SU-DHL-6 (cell line): ENCODE results near the gene ANKRD18B.
"Not testable (repeated sequence)": the region's sequence is repeated elsewhere in the genome, so short reads cannot be mapped to it uniquely, and the experiment has no call there.

ENCODE experiments used
- H2AFZ ChIP-seq: fragments of 200-600 bp; sonication (generic); 2 replicates; pipeline ENCODE4 v1.6.1; 2014; ENCODE audit warnings: low read depth, mild to moderate bottlenecking, moderate library complexity, mixed read lengths, antibody characterized with exemption, low read length; ENCODE audit not compliant: severe bottlenecking
- H3F3A ChIP-seq: fragments of 200-600 bp; shearing (Covaris generic); 2 replicates; pipeline ENCODE4 v1.6.0; 2016; ENCODE audit warnings: antibody characterized with exemption, mild to moderate bottlenecking; ENCODE audit not compliant: insufficient read depth
- H3K27ac ChIP-seq: fragments of 200-600 bp; sonication (generic); 2 replicates; pipeline ENCODE4 v1.5.1; 2016; ENCODE audit warnings: low read depth, mild to moderate bottlenecking, low read length, moderate library complexity, mixed read lengths
- H3K27me3 ChIP-seq: fragments of 200-600 bp; sonication (generic), shearing (Covaris generic); 2 replicates; pipeline ENCODE4 v1.6.0; 2014; ENCODE audit warnings: mild to moderate bottlenecking, low read length
- H3K36me3 ChIP-seq: fragments of 200-600 bp; sonication (generic); 2 replicates; pipeline ENCODE4 v1.6.1; 2014; ENCODE audit warnings: mild to moderate bottlenecking, low read length, mixed read lengths
- H3K4me2 ChIP-seq: fragments of 300-600, 200-600 bp; shearing (Covaris generic), sonication (generic); 2 replicates; pipeline ENCODE4 v1.6.0; 2014; ENCODE audit warnings: low read length, low read depth, mild to moderate bottlenecking; ENCODE audit not compliant: poor library complexity, severe bottlenecking
- H3K4me3 ChIP-seq: fragments of 200-600 bp; sonication (generic); 2 replicates; pipeline ENCODE4 v1.5.1; 2014; ENCODE audit warnings: antibody characterized with exemption, low read length, mild to moderate bottlenecking, mixed read lengths; ENCODE audit not compliant: insufficient read depth, poor library complexity, severe bottlenecking
- H3K79me2 ChIP-seq: fragments of 200-600 bp; sonication (generic); 2 replicates; pipeline ENCODE4 v1.6.1; 2014; ENCODE audit warnings: mild to moderate bottlenecking, low read length, moderate library complexity; ENCODE audit not compliant: insufficient read depth
- H3K9ac ChIP-seq: fragments of 200-600 bp; sonication (generic); 2 replicates; pipeline ENCODE4 v1.7.0; 2014; ENCODE audit warnings: mild to moderate bottlenecking, low read length
- H3K9me2 ChIP-seq: fragments of 200-600 bp; sonication (generic); replicated peaks from 2 replicates; pipeline ENCODE4 v1.6.1; 2014; ENCODE audit warnings: low read length; ENCODE audit not compliant: insufficient read depth
- H3K9me3 ChIP-seq: fragments of 200-600 bp; sonication (generic); 2 replicates; pipeline ENCODE4 v1.6.1; 2014; ENCODE audit warnings: low read length, mixed read lengths; ENCODE audit not compliant: insufficient read depth
- H4K20me1 ChIP-seq: fragments of 200-600 bp; sonication (generic); 2 replicates; pipeline ENCODE4 v1.6.1; 2014; ENCODE audit warnings: low read depth, mild to moderate bottlenecking, antibody characterized with exemption, low read length, moderate library complexity, mixed read lengths
- EZH2phosphoT487 ChIP-seq: fragments of 200-600 bp; sonication (generic), shearing (Covaris generic); conservative IDR thresholded peaks from 2 replicates; pipeline ENCODE4 v1.6.1; 2018; ENCODE audit warnings: mild to moderate bottlenecking, antibody characterized with exemption, low read length, moderate library complexity, mixed read lengths
- TF ChIP-seq, protein P1 (sequence below): fragments of 200-600 bp; sonication (generic); IDR thresholded peaks from one replicate; pipeline ENCODE4 v1.5.1; 2017; ENCODE audit warnings: antibody characterized with exemption, mild to moderate bottlenecking, low read length, moderate library complexity; ENCODE audit not compliant: insufficient read depth, poor library complexity, severe bottlenecking

The ANKRD18B gene

DNA sequence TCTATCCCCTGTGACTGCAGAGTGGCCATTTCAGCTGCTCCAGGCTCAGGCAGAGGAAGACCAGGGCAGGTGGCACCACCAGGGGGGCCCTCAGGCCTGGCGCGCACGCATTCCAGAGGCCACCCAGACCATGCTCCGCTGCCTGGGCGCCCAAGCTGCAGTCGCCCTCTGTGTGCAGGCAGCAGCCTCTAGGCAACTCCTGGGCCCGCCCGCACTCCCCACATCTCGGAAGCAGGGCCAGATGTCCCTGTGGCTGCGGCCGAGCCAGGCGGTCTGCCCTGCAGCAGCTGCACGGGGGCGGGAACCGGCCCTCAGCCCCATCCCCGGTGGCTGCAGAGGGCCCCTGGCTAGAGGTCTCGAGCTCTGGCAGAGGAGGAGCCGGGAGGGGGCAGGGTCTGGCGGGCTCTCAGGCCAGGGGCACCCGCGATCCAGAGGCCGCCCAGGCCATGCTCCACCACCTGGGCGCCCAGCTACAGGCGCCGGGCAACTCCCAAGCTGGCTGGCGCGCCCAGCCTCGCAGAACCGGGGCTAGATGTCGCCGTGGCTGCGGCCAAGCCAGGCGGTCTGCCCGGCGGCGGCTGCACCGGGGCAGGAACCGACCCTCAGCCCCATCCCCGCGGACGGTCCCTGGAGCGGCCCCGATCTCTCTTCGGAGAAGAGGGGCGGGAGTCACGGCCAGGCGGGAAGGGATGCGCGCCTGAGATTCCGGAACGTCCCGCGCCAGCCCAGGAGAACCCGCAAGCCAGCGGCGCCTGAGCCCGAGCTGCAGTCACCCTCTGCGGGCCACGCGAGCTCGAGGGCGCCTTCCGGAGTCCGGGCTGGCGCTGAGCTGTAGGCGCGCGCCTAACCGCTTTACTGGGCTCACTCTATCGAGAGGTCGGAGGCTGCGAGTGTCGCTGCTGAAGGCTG, at the start of gene ANKRD18B:
TSS of gene ANKRD18B (plus strand) at position 855 of the 909 bp plus-strand sequence. CDS start 239 bp downstream, outside the sequence.
- H3K9me3 ChIP-seq, H3K79me2 ChIP-seq, H3K4me2 ChIP-seq, H3K9me2 ChIP-seq, H3K9ac ChIP-seq, H3F3A ChIP-seq, H3K36me3 ChIP-seq, H4K20me1 ChIP-seq, H3K27me3 ChIP-seq, H2AFZ ChIP-seq, H3K27ac ChIP-seq, H3K4me3 ChIP-seq: not testable (repeated sequence)

DNA sequence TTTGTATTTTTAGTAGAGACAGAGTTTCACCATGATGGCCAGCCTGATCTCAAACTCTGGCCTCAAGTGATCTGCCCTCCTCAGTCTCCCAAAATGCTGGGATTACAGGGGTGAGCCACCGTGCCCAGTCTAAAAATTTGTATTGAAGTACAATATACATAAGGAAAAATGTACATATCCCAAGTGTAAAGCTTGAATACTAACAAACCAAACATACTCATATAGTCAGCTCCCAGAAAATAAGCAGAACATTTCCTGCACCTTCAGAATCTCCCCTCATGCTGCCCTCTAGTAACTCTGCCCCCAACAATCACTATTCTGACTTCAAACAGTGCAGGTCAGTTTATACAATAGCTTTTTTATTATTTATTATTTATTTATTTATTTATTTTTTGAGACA, 48.7 kb upstream of the ANKRD18B start:
- Histone ChIP-seq H2AFZ (no peak overlapping the region), H3F3A (no peaks in the 10 kb centered on the region)
- TF ChIP-seq EZH2phosphoT487, result no peak
- TF ChIP-seq, protein P1, sequence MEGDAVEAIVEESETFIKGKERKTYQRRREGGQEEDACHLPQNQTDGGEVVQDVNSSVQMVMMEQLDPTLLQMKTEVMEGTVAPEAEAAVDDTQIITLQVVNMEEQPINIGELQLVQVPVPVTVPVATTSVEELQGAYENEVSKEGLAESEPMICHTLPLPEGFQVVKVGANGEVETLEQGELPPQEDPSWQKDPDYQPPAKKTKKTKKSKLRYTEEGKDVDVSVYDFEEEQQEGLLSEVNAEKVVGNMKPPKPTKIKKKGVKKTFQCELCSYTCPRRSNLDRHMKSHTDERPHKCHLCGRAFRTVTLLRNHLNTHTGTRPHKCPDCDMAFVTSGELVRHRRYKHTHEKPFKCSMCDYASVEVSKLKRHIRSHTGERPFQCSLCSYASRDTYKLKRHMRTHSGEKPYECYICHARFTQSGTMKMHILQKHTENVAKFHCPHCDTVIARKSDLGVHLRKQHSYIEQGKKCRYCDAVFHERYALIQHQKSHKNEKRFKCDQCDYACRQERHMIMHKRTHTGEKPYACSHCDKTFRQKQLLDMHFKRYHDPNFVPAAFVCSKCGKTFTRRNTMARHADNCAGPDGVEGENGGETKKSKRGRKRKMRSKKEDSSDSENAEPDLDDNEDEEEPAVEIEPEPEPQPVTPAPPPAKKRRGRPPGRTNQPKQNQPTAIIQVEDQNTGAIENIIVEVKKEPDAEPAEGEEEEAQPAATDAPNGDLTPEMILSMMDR, result no peak

DNA sequence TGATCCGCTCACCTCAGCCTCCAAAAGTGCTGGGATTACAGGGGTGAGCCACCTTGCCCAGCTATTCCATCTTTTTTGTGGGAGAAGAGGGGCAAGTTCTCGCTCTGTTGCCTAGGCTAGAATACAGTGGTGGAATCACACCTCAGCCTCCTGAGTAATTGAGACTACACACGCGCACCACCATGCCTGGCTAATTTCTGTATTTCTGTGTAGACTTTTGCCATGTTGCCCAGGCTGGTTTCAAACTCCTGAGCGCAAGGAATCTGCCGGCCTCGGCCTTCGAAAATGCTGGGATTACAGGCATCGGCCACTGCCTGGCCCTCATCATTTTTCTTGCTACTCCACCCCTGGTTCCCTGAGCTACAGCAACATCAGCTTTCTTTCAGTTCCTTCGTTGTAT, 47.5 kb upstream of the ANKRD18B start:
- TF ChIP-seq EZH2phosphoT487, result no peak
- TF ChIP-seq, protein P1, result no peak
- Histone ChIP-seq H3K79me2 (peaks cover 25% of the 10 kb centered on the region), H3K27ac (no peak overlapping the region)

More for the DNA sequence above, 48.7 kb upstream of the ANKRD18B start:
- H3K9me2 ChIP-seq, result no peaks in the 10 kb centered on the region
- H4K20me1 ChIP-seq, result no peaks in the 10 kb centered on the region
- H3K4me3 ChIP-seq, result no peak overlapping the region
- H3K27me3 ChIP-seq, result no peaks in the 10 kb centered on the region
- H3K4me2 ChIP-seq, result no peak overlapping the region
- H3K9ac ChIP-seq, result no peak overlapping the region
- H3K36me3 ChIP-seq, result peaks cover 9% of the 10 kb centered on the region; the same call in 1 of the 2 replicates
- H3K27ac ChIP-seq, result no peak overlapping the region
- H3K79me2 ChIP-seq, result peaks cover 28% of the 10 kb centered on the region
- H3K9me3 ChIP-seq, result no peaks in the 10 kb centered on the region

DNA sequence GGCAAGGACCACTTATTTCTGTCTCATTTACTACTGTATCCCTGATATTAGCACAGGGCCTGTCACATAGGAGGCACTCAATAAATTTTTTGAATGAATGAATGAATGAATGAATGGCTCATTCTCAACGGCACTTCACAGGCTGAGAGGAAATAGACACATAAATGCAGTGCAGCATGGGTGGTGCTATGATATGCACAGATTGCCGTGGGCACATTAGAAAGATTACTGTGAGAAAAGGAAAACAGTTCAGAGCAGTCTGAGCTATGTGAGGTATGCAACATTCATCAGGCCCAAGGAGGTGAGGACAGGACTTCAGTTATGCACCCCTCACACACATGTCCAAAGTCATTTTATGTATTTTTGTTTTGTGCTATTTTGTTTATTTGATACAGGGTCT, 43.9 kb upstream of the ANKRD18B start:
- Histone ChIP-seq H3K36me3 (no peaks in the 10 kb centered on the region), H3K4me3 (no peak overlapping the region), H3K79me2 (no peaks in the 10 kb centered on the region), H4K20me1 (no peaks in the 10 kb centered on the region), H2AFZ (no peak overlapping the region), H3F3A (no peaks in the 10 kb centered on the region), H3K27me3 (no peaks in the 10 kb centered on the region), H3K9ac (no peak overlapping the region), H3K9me2 (no peaks in the 10 kb centered on the region), H3K9me3 (no peaks in the 10 kb centered on the region), H3K4me2 (no peak overlapping the region), H3K27ac (no peak overlapping the region)
- TF ChIP-seq, protein P1, result no peak
- TF ChIP-seq EZH2phosphoT487, result no peak

More for the DNA sequence above, 47.5 kb upstream of the ANKRD18B start:
- no peak overlapping the region for H3K9ac ChIP-seq
- H3K36me3 ChIP-seq, result peaks cover 5% of the 10 kb centered on the region; the same call in 1 of the 2 replicates
- H3K9me3 ChIP-seq, result no peaks in the 10 kb centered on the region
- no peaks in the 10 kb centered on the region for H3K9me2 ChIP-seq
- H3K27me3 ChIP-seq, result no peaks in the 10 kb centered on the region
- H4K20me1 ChIP-seq, result no peaks in the 10 kb centered on the region
- no peak overlapping the region for H2AFZ ChIP-seq
- H3F3A ChIP-seq, result no peaks in the 10 kb centered on the region
- H3K4me3 ChIP-seq, result no peak overlapping the region
- H3K4me2 ChIP-seq, result no peak overlapping the region
